DMS53 (cell line): ENCODE data around the gene NDUFB1.

Experiments used
- DNase-seq: peaks from one replicate; lab custom pipeline; 2025; lab: John Stamatoyannopoulos, UW

The NDUFB1 gene

DNA sequence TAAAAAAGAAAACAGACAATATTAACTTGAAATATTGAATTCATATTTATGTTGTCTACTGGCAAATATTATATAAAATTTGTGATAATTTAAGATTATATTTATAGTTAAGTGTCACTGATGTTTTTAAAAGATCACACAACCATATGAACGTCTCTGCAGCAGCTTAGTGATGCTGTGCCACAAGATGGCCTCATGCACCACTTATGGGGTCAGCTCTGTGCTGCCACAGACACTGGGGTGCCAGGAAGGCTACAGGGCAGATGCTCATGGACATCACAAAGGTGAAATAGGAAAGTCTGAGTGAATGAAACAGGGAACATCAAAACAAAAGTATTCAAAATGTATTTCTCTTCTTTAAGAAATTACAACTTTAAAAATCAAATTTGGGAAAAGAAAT lies 28.2 kb downstream of the NDUFB1 start:
- peak; percentile 18 for DNase-seq

DNA sequence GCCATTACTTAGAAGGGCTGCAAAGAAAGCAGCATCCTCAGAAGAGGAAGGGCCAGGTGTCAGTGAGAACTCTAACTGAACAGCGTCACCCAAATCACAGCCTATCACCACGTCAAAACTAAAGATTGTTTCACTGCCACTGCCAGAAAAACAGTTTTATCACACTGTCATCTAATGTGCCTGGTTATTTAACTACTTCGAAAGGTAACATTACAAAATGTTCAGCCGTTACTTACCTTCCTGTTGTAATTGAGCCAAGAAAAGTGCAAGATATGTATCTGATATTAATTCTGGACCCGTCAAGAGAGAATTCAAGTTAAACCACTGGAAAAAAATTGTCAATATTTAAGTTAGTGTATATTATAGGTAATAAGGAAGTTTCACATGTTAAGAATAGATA lies 33.0 kb downstream of the NDUFB1 start:
- DNase-seq, result no peak

DNA sequence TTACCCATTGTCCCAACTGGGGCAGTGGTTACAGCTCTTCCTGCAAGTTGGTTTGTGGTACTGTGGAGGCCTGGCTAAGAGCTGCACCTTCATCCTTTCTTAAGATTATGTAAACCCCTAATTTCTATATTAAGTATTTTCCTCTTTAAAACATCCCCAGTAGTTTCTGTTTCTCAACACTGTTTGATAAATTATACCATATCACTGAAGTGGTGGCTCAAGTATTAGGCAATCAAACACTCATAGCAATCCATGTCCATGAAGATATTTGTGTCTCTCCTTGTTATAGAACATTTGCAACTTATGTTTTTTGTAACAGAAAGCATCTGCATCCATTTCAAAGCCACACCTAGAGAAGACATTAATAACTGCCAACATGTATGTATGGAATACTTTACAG lies 47.0 kb downstream of the NDUFB1 start:
- DNase-seq, result no peak
